Stimulated activated CD8-positive, alpha-beta memory T cell treated with anti-CD3 and anti-CD28 coated beads, Interleukin-7, amount 100 ng/mL, for 48 hours (primary cell): ENCODE results near the gene LAMA2.

Experiments
- DNase-seq, 2 donors: peaks; one replicate each; pipeline ENCODE4 v3.0.0-alpha.2; 2020; ENCODE audit warnings: low read depth in 1 of 2; ENCODE audit errors: extremely low read depth in 1 of 2

LAMA2 gene

DNA sequence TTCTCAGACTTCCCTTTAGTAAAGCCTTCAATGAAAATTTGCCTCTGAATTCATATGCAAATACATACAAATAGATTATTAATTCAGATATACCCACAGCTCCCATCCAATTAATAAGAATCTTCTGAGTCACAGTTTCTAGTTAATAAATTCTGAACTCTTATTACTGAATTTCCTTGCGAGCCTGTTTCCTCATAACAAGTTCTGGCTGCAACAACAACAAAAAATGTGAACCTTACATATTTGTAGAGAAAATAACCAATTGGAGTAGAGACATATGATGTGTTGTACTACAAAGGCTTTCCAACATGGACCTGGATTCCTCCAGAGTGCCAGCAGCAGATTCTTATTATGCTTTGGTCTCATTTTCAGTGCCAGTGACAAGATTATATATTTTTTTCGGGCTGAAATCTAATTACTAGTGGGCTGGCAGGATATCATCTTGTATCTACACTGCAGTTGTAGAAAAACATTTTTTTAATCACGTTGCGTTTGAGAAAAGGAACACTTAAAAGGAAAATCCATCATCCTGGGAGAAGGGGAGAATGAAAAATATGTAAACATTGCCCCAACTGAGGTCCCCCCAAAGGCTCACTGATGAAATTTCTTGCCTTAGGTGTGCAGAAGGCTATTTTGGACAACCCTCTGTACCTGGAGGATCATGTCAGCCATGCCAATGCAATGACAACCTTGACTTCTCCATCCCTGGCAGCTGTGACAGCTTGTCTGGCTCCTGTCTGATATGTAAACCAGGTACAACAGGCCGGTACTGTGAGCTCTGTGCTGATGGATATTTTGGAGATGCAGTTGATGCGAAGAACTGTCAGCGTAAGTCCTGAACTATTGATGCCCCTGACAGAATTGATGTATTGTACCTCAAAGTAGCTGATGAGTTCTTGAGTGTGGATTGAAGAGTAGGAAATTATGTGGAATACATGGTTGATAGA lies 404.6 kb downstream of the LAMA2 start:
- no peak for DNase-seq

DNA sequence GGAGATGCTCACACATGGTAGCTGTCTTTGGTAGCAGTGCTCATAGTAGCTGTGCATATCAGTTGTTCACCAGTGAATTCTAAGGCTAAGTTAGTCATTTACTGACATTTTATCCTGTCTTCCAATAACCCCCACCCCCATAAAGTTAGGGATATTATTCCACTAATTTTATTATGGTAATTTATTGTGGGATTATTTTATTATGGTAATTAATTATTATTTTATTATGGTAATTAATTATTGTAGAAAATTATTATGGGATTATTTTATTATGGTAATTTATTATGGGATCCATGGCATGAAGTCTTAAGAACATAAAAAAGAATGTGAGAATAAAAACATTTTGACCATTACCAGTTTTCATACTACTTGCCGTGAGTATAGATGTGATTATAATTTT lies 406.5 kb downstream of the LAMA2 start:
- DNase-seq: no peak

DNA sequence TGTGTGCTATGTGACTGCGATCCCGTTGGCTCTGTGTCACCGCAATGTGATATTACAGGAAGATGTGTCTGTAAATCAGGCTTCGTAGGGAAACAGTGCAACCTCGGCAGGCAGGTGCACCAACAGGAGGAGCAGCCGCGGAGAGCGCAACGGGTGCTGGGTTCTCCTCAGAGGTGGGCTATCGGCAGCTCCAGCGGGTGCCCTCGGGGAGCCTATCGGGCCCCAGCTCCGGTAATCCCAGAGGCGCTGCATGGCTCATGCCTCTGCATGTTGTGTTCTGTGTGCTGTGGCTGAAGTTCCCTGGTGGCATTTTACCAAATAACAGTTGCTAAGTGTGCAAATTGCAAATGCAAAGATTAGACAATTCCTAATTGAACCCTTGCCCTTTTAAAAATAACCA lies 409.9 kb downstream of the LAMA2 start:
- no peak for DNase-seq

DNA sequence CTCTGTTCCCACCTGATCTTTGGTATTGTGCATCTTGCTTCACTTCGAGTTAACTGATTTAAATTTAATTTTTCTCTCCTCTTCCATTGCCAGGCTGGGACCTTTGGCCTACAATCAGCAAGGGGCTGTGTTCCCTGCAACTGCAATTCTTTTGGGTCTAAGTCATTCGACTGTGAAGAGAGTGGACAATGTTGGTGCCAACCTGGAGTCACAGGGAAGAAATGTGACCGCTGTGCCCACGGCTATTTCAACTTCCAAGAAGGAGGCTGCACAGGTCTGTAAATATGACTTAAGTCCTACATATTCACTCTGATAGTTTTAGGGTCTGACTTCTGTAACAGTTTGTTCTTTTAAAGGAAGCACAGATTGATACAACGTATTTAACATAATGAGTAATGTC lies 414.7 kb downstream of the LAMA2 start:
- no peak for DNase-seq

DNA sequence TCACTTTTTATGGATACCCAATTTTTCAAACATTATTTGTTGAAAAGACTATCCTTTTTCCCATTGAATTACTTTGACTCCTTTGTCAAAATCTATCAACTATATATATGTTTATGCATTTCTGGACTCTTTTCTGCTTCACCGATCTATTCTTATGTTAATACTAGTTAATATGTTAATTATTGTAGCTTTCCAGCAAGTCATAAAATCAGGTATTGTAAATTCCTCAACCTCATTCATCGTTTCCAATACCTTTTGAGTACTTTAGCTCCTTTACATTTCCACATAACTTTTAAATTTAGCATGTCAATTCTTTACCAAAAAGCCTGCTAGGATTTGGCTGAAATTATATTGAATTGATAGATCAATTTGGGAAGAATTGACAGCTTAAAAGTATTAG lies 419.7 kb downstream of the LAMA2 start:
- no peak for DNase-seq

DNA sequence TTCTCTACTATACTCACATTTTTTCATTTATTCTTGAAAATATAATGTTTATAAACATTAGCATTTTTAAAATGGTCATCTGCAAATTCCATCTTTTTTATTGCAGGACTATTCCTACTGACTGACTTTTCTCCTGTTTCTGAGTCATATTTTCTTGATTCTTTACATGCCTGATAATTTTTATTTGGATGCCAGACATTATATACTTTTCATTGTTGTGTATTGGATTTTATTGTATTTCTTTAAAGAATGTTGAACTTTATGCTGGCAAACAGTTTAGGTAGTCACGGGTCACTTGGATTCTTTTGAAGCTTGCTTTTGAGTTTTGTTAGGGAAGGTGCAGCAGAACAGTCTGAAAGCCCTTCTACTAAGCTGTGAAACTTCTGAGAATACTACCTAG lies 423.9 kb downstream of the LAMA2 start:
- no peak for DNase-seq

DNA sequence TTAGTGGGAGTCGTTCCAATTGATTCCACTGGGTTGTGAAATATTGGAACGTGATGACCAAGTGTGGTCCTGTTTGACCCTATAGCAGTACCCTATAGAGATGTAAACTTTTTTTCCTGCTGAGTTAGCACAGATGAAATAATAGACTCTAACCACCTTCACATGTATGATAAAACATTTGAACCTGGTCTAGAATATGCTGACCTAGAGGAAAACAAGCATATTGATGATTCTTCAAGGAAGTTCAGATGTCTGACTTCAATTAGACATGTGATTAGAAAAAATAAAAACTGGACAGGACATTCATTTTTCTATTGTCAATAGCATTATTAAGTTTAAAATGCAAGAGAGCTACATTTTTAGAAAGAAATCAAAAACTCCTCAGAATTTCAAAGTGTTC lies 424.9 kb downstream of the LAMA2 start:
- DNase-seq: no peak

- no peak for DNase-seq
These were observed 426.2 kb downstream of the LAMA2 start for GRCh38 chr6:129309154-129309553.

GRCh38 chr6:129312880-129313279 lies 429.9 kb downstream of the LAMA2 start:
- DNase-seq: no peak

- no peak for DNase-seq
These were observed 431.6 kb downstream of the LAMA2 start for GRCh38 chr6:129314575-129314974.

- DNase-seq: no peak
These were observed 435.2 kb downstream of the LAMA2 start for GRCh38 chr6:129317931-129318820.

- no peak for DNase-seq
These were observed 438.0 kb downstream of the LAMA2 start for GRCh38 chr6:129320892-129321291.

GRCh38 chr6:129321303-129321702 lies 438.4 kb downstream of the LAMA2 start:
- DNase-seq: no peak

DNA sequence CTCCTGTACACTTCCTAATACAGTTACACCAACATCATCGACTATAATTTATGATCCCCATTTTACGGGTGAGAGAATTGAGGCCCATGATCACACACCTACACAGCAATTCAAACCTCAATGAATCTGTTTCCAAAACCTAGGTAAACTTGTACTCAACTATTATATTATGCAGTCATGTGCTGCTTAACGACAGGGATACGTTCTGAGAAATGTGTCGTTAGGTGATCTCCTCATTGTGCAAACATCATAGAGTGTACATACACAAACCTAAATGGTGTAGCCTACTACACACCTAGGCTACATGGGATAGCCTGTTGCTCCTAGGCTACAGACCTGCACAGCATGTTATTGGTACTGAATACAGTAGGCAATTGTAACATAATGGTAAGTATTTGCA lies 441.4 kb downstream of the LAMA2 start:
- DNase-seq: no peak

- DNase-seq: no peak
These were observed 446.7 kb downstream of the LAMA2 start for GRCh38 chr6:129329678-129330077.

- DNase-seq: no peak
These were observed 448.7 kb downstream of the LAMA2 start for GRCh38 chr6:129331450-129332138.

- DNase-seq: no peak
These were observed 452.9 kb downstream of the LAMA2 start for GRCh38 chr6:129335792-129336191.

DNA sequence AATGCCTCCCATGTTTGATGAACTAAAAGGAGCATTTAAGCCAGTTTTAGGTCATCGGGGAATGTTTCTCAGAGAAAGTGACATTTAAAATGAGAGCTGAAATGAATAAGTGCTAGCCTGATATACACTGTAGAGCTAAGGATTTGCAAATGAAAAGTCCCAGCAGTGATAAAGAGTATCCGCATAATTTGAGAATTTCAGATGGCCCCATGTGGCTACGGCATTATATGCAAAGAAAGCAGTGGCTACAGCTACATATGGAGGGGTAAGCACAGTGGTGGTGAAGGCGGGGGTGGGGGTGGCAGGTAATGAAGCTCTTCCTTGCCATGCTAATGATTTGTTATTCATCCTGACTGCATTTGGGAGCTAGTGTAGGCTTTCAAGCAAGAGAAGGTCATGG lies 455.7 kb downstream of the LAMA2 start:
- DNase-seq: no peak

GRCh38 chr6:129340983-129341382 lies 458.0 kb downstream of the LAMA2 start:
- no peak for DNase-seq

DNA sequence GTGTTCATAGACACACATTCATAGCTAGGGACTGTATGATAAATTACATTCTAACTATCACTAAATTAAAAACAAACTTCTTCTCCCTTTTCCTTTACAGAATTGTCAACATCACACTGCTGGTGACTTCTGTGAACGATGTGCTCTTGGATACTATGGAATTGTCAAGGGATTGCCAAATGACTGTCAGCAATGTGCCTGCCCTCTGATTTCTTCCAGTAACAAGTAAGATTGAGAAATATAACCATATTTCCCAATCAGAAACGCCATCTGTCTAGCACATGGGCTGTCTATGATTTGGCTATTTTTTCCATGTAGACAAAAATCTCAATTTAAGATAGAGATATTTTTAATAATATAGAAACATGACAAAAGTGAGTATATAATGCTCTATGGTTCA lies 459.3 kb downstream of the LAMA2 start:
- no peak for DNase-seq

DNA sequence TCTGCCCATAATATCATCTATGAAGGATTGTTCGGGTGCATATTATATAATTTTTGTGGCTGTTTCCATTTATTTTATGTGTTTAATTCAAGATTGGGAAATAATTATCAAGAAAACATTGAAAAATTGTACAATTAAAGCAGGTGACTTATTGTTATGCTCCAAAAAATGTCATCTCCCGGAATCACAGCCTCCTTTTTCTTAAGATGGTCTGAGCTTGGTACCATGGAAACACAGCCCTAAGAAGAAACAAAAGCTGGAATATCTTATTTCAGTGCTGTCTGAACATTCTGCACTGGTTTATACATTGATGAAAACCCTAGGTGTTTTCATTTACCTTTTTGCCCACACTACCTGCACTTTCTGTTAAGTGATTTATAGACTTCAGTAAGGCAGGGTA lies 459.9 kb downstream of the LAMA2 start:
- no peak for DNase-seq
